Activated CD4-positive, alpha-beta T cell treated with anti-CD3 and anti-CD28 coated beads, Interleukin-2, amount 50 U/mL, for 24 hours (primary cell): ENCODE results near the gene PLPP3.

Experiments used
- DNase-seq, 2 donors: peaks; one replicate each; pipeline ENCODE4 v3.0.0-alpha.2; 2020; ENCODE audit warnings: low read depth in 1 of 2, low spot score in 1 of 2

Gene PLPP3

GRCh38 chr1:56576880-56577405 lies 2.4 kb downstream of the PLPP3 start:
- DNase-seq, result no peak

- DNase-seq, result no peak
Observed at GRCh38 chr1:56575865-56576264, 3.5 kb downstream of the PLPP3 start.

DNA sequence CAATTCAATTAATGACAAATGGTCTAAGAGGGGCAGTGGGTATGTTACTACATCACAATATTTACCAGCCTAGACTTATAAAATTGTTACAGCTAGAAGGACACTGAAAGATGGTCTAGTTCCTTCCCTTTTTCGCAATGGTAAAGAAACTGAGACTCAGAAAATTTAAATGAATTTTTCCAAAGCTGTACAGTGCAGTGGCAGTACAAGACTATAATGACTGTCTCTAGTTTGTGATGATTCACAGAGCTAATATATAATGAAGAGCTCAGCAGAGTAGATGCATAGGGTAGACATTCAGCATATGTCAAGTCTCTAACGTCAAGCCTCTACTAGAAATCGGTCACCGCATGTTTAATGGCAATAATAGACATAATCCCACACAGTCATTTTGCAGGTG lies 4.6 kb downstream of the PLPP3 start:
- no peak for DNase-seq

DNA sequence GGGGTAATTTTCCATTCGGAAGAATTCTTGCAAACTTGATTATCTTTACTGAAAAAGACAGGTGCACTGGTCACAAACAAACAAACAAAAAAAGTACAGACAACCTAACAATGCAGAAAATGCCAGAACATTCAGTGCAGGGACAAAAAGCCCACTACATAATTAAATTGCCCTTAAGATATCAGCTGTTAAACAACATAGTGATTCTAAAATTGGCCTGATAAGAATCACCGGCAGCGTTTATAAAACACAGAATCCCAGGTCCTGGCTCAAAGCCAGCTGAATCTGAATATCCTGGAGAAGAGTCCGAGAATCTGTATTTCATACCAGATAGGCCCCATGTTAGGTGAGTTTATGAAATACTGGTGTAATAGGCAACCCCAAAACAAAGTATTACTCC lies 6.1 kb downstream of the PLPP3 start:
- DNase-seq, result no peak

DNA sequence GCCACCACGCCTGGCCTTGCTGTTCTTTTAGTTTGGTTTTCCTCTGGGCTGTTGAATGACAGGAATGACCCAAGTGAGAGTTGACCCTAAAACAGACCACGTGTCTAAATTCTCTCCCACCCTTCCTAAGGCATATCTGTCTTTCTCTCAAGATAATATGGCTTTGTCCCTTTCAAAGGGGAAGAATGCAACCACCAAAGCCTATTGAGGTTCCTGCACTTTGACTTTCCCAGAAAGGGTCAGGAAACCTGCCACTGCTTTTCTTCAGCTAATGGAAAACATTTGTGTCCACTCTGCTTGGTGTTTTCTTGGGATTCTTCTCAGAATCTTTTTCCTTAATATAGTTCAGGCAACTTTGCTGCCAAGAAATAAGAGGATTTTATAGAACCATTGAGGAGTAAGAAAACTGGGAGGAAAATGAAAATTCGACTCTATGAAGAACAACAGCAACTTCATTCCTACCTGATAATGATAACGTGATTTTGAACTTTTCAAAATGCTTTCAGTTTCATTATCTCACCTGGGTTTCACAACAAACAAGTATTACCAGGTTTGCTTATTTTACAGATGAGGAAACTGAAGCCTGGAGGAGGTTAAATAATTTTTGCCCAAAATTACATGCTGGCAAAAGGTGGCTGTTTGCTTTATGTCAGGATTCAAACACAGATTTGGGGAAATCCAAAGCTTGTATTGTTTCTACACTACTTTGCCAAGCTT lies 6.9 kb downstream of the PLPP3 start:
- DNase-seq, result no peak

- no peak for DNase-seq
Observed at GRCh38 chr1:56571448-56571847, 7.9 kb downstream of the PLPP3 start.

- DNase-seq, result no peak
Observed at GRCh38 chr1:56570924-56571372, 8.4 kb downstream of the PLPP3 start.

- no peak for DNase-seq
Observed at GRCh38 chr1:56569661-56570060, 9.7 kb downstream of the PLPP3 start.

- no peak for DNase-seq
Observed at GRCh38 chr1:56566994-56567393, 12.4 kb downstream of the PLPP3 start.

DNA sequence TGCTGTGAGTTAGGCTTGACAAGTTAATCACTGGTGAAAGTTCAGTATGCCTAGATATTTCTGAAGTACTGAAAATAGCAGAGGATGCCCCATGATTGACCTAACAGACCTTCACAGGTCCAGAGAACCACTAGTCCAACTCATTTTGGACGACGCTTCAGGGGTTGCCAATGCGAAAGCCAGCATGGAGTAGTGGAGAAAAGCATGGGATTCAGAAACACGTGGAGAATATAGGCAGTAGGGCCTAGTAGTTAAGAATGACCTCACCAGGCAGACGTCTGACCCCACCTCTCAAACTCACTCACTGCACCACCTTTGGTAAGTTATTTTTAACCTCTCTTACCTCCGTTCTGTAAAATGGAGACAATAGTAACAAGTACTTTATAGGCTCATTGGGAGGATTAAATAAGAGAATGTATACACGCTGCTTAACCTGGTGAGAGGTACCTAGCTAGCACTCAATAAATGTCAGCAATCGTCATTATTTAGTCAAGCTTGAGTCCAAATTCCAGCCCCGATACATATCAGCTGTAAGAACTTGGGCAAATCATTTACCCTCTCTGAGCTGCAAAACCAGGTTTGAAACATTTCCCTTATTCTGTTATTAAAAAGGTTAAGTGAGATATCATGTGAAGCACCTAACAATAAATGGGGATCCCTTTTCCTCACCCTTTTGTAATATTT lies 13.2 kb downstream of the PLPP3 start:
- no peak for DNase-seq

DNA sequence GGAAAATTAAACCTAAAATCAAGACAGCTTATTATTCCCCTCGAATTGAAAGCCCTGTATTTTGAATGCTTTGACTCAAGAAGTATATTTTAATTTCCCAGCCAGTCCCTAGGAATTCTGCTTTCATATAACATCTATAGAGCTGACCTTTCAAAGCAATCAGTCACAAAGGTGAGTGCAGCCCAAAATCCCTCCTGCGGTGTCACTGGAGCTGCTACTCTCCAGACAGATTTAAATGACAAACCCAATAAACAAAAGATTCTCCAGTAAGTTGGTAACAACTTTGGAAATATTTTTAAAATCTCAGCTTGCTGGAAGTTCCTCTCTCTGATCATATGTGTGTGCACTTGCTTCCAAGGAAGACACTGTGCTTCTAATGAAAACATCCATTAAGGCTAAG lies 14.7 kb downstream of the PLPP3 start:
- no peak for DNase-seq

GRCh38 chr1:56563568-56563967 lies 15.8 kb downstream of the PLPP3 start:
- DNase-seq, result no peak

GRCh38 chr1:56562891-56563452 lies 16.4 kb downstream of the PLPP3 start:
- DNase-seq, result no peak

- DNase-seq, result no peak
Observed at GRCh38 chr1:56561227-56562019, 17.9 kb downstream of the PLPP3 start.

GRCh38 chr1:56557746-56558145 lies 21.6 kb downstream of the PLPP3 start:
- DNase-seq, result no peak

- DNase-seq, result no peak
Observed at GRCh38 chr1:56555448-56555847, 23.9 kb downstream of the PLPP3 start.

GRCh38 chr1:56553046-56553445 lies 26.3 kb downstream of the PLPP3 start:
- no peak for DNase-seq

DNA sequence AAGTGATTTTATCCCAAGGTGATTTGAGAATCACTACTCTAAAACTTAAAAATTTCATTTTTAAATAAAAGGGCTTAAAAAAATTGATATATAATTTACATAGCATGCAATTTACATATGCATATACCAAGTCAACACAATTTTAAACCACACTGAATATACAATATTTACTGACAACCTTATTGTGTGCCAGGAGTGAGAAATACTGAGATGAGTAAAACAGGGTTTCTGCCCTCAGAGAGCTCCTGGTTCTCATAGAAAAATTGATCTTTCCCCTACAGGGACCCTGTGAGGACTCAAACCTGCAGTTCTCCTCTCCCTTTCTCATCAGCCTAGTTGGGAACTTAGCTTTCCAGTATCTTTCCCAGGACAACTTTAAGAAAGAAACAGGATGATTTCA lies 27.0 kb downstream of the PLPP3 start:
- DNase-seq, result no peak

- no peak for DNase-seq
Observed at GRCh38 chr1:56551691-56552090, 27.7 kb downstream of the PLPP3 start.

- no peak for DNase-seq
Observed at GRCh38 chr1:56550859-56551188, 28.5 kb downstream of the PLPP3 start.

- no peak for DNase-seq
Observed at GRCh38 chr1:56550138-56550858, 29.1 kb downstream of the PLPP3 start.
